ENCODE data around the gene FAM219A.

The FAM219A gene

GRCh38 chr9:34398875-34399274 is 59.5 kb downstream of the FAM219A start:
- DNase-seq = no peak

- no peak for DNase-seq
These were observed 61.8 kb downstream of the FAM219A start for GRCh38 chr9:34396276-34397214.

- DNase-seq = no peak
These were observed 65.9 kb downstream of the FAM219A start for GRCh38 chr9:34392511-34392910.

- no peak for DNase-seq
These were observed 71.1 kb downstream of the FAM219A start for GRCh38 chr9:34387239-34387638.

- no peak for DNase-seq
These were observed 71.7 kb downstream of the FAM219A start for GRCh38 chr9:34386656-34387055.

GRCh38 chr9:34385561-34386230 is 72.7 kb downstream of the FAM219A start:
- no peak for DNase-seq

- no peak for DNase-seq
These were observed 73.8 kb downstream of the FAM219A start for GRCh38 chr9:34384368-34385165.

- DNase-seq = no peak
These were observed 74.5 kb downstream of the FAM219A start for GRCh38 chr9:34383904-34384303.

- no peak for DNase-seq
These were observed 75.5 kb downstream of the FAM219A start for GRCh38 chr9:34382879-34383278.

- no peak for DNase-seq
These were observed 76.3 kb downstream of the FAM219A start for GRCh38 chr9:34382054-34382453.

GRCh38 chr9:34381323-34381722 is 77.0 kb downstream of the FAM219A start:
- DNase-seq = peak; percentile 2

- peak; percentile 65 for DNase-seq
These were observed 77.7 kb downstream of the FAM219A start for GRCh38 chr9:34380511-34381315.

- no peak for DNase-seq
These were observed 78.3 kb downstream of the FAM219A start for GRCh38 chr9:34380034-34380510.

- peak; percentile 91 for DNase-seq
These were observed 78.9 kb downstream of the FAM219A start for GRCh38 chr9:34379334-34380033.

- DNase-seq = no peak
These were observed 79.9 kb downstream of the FAM219A start for GRCh38 chr9:34378376-34379060.

GRCh38 chr9:34377404-34377746 is 81.0 kb downstream of the FAM219A start:
- DNase-seq = no peak

GRCh38 chr9:34376596-34377403 is 81.6 kb downstream of the FAM219A start, which contains the start of gene MYORG:
Gene MYORG (minus strand): TSS chr9:34376898. CDS start chr9:34372943, 3,955 bp downstream.
- DNase-seq = peak; percentile 99

- peak; percentile 43 for DNase-seq
These were observed 82.3 kb downstream of the FAM219A start for GRCh38 chr9:34375901-34376595.

GRCh38 chr9:34374905-34375552 is 83.3 kb downstream of the FAM219A start:
- DNase-seq = no peak
